H1 (cell line): ENCODE data around the gene ERFE. TPM values are rescaled to one million over a fixed set of nuclear protein-coding genes. Genes with fewer than 3 reads are reported as not detected.

Source experiments
- CTCF ChIA-PET: fragments of 300-600 bp; sonication (Branson Sonifier 250); formaldehyde crosslinking; loops from one replicate; lab custom pipeline; 2021; ENCODE audit not compliant: partially characterized antibody; lab: Charles Lee
- POLR2A ChIA-PET: fragments of 300-600 bp; sonication (Branson Sonifier 250); formaldehyde crosslinking; loops from one replicate; lab custom pipeline; 2021; ENCODE audit warnings: inconsistent platforms; ENCODE audit not compliant: partially characterized antibody; lab: Charles Lee
- DNase-seq, 2 experiments: peaks; one replicate each; pipeline versions ENCODE4 v3.0.0 to v3.0.0-alpha.2; 2010 to 2022; ENCODE audit warnings: low spot score in 2 of 2, low read depth in 1 of 2, mixed read lengths in 1 of 2
- FAIRE-seq: peaks from 2 replicates; lab custom pipeline; 2011; peaks lifted over from hg19 to GRCh38; lab: Jason Lieb, UNC
- H2AFZ ChIP-seq: 2 replicates; pipeline ENCODE4 v1.8.1; 2012; ENCODE audit warnings: low read length, inconsistent platforms
- H2AK5ac ChIP-seq: 2 replicates; pipeline ENCODE4 v1.6.1; 2013; ENCODE audit warnings: low read depth, low read length
- H2BK120ac ChIP-seq: replicated peaks from 2 replicates; pipeline ENCODE3; 2013; ENCODE audit warnings: low read depth, low read length, inconsistent platforms
- H2BK12ac ChIP-seq: 2 replicates; pipeline ENCODE4 v1.6.1; 2013; ENCODE audit warnings: low read depth, low read length
- H2BK15ac ChIP-seq: 2 replicates; pipeline ENCODE4 v1.6.1; 2013; ENCODE audit warnings: low read length
- H2BK20ac ChIP-seq: 2 replicates; pipeline ENCODE4 v1.6.1; 2013; ENCODE audit warnings: low read length
- H2BK5ac ChIP-seq: 2 replicates; pipeline ENCODE4 v1.6.1; 2013; ENCODE audit warnings: low read depth, low read length
- H3K14ac ChIP-seq: 2 replicates; pipeline ENCODE4 v1.6.1; 2013; ENCODE audit warnings: inconsistent platforms; ENCODE audit not compliant: insufficient read length
- H3K18ac ChIP-seq: 2 replicates; pipeline ENCODE4 v1.6.1; 2013; ENCODE audit warnings: low read length; ENCODE audit errors: extremely low read depth
- H3K23ac ChIP-seq: 2 replicates; pipeline ENCODE4 v1.6.1; 2013; ENCODE audit warnings: inconsistent platforms; ENCODE audit not compliant: insufficient read length
- H3K23me2 ChIP-seq: 2 replicates; pipeline ENCODE4 v1.6.1; 2013; ENCODE audit warnings: low read depth, low read length
- H3K27ac ChIP-seq: 2 replicates; pipeline ENCODE4 v1.6.1; 2011; ENCODE audit warnings: low read depth, low read length, inconsistent platforms
- H3K27me3 ChIP-seq, 4 experiments: replicated peaks in 1 of 4; 1 replicate in 1 of 4; 2 replicates in 3 of 4; pipeline versions ENCODE4 v1.6.1 to v1.8.1; 2011 to 2013; ENCODE audit warnings: low read length in 3 of 4, mild to moderate bottlenecking in 3 of 4, inconsistent platforms in 2 of 4, mixed read lengths in 2 of 4, moderate library complexity in 1 of 4; ENCODE audit not compliant: control insufficient read depth in 3 of 4, insufficient read depth in 3 of 4; ENCODE audit errors: extremely low read depth in 1 of 4
- H3K36me3 ChIP-seq, 4 experiments: 2 replicates each; pipeline versions ENCODE4 v1.6.1 to v1.8.1; 2011 to 2013; ENCODE audit warnings: mild to moderate bottlenecking in 4 of 4, low read length in 3 of 4, moderate library complexity in 2 of 4, control low read depth in 1 of 4, inconsistent platforms in 1 of 4; ENCODE audit not compliant: insufficient read depth in 4 of 4, control insufficient read depth in 2 of 4
- H3K4ac ChIP-seq: replicated peaks from 2 replicates; pipeline ENCODE3; 2013; ENCODE audit warnings: low read length, low read depth, mixed read lengths, inconsistent platforms; ENCODE audit not compliant: insufficient read length
- H3K4me1 ChIP-seq, 4 experiments: replicated peaks in 1 of 4; 1 replicate in 1 of 4; 2 replicates in 3 of 4; pipeline versions ENCODE4 v1.6.1 to v1.8.1; 2011 to 2013; ENCODE audit warnings: low read length in 3 of 4, inconsistent platforms in 2 of 4, mixed read lengths in 1 of 4; ENCODE audit not compliant: insufficient read depth in 4 of 4, control insufficient read depth in 3 of 4
- H3K4me2 ChIP-seq, 2 experiments: 2 replicates each; pipeline versions ENCODE4 v1.6.1 to v1.8.1; 2011 to 2013; ENCODE audit warnings: low read depth in 2 of 2, low read length in 2 of 2, control low read depth in 1 of 2, inconsistent platforms in 1 of 2, mild to moderate bottlenecking in 1 of 2; ENCODE audit not compliant: insufficient read depth in 1 of 2
- H3K4me3 ChIP-seq, 4 experiments: fragments of 200-600, 300-600 bp in 1 of 4; sonication (generic), shearing (Covaris generic), sonication (Bioruptor Twin) in 1 of 4; 2 replicates each; pipeline versions ENCODE4 v1.5.1 to v1.8.1; 2011 to 2016; ENCODE audit warnings: low read length in 4 of 4, low read depth in 3 of 4, control low read depth in 2 of 4, inconsistent platforms in 2 of 4, mild to moderate bottlenecking in 2 of 4, mixed read lengths in 1 of 4, moderate library complexity in 1 of 4; ENCODE audit not compliant: insufficient read depth in 2 of 4; ENCODE audit errors: extremely low read depth in 1 of 4
- H3K56ac ChIP-seq: replicated peaks from 2 replicates; pipeline ENCODE3; 2013; ENCODE audit warnings: low read depth, mild to moderate bottlenecking, mixed read lengths, low read length, inconsistent platforms; ENCODE audit not compliant: insufficient read length
- H3K79me1 ChIP-seq: 2 replicates; pipeline ENCODE4 v1.6.1; 2013; ENCODE audit warnings: low read depth, low read length, control low read depth
- H3K79me2 ChIP-seq, 2 experiments: 2 replicates each; pipeline versions ENCODE4 v1.6.1 to v1.8.1; 2012 to 2013; ENCODE audit warnings: low read length in 2 of 2, mild to moderate bottlenecking in 2 of 2, inconsistent platforms in 1 of 2; ENCODE audit not compliant: insufficient read depth in 2 of 2, control insufficient read depth in 1 of 2
- H3K9ac ChIP-seq, 4 experiments: replicated peaks in 1 of 4; 1 replicate in 1 of 4; 2 replicates in 3 of 4; pipeline versions ENCODE4 v1.6.1 to v1.8.1; 2011 to 2013; ENCODE audit warnings: low read depth in 3 of 4, low read length in 3 of 4, control low read depth in 2 of 4, mild to moderate bottlenecking in 2 of 4, moderate library complexity in 2 of 4, inconsistent platforms in 1 of 4; ENCODE audit errors: extremely low read depth in 1 of 4
- H3K9me3 ChIP-seq, 2 experiments: 2 replicates each; pipeline versions ENCODE4 v1.6.1 to v1.8.1; 2012 to 2013; ENCODE audit warnings: mild to moderate bottlenecking in 2 of 2, moderate library complexity in 2 of 2, control low read depth in 1 of 2, inconsistent platforms in 1 of 2, low read depth in 1 of 2, low read length in 1 of 2, mixed read lengths in 1 of 2; ENCODE audit not compliant: insufficient read depth in 2 of 2
- H4K20me1 ChIP-seq, 2 experiments: replicated peaks in 1 of 2; 2 replicates each; pipeline versions ENCODE3 to v1.8.1; 2011 to 2013; ENCODE audit warnings: inconsistent platforms in 2 of 2, low read length in 2 of 2, mild to moderate bottlenecking in 1 of 2; ENCODE audit not compliant: insufficient read depth in 2 of 2, control insufficient read depth in 1 of 2
- H4K5ac ChIP-seq: 2 replicates; pipeline ENCODE4 v1.6.1; 2013; ENCODE audit warnings: low read length, low read depth, mixed read lengths, inconsistent platforms; ENCODE audit not compliant: insufficient read length
- H4K8ac ChIP-seq: 2 replicates; pipeline ENCODE4 v1.8.0; 2013; ENCODE audit warnings: mild to moderate bottlenecking, moderate library complexity, low read length, inconsistent platforms; ENCODE audit not compliant: insufficient read depth; ENCODE audit errors: extremely low read depth
- H4K91ac ChIP-seq: replicated peaks from 2 replicates; pipeline ENCODE3; 2013; ENCODE audit warnings: low read length, mixed read lengths, inconsistent platforms; ENCODE audit not compliant: insufficient read length
- ASH2L ChIP-seq: fragments of 200-600, 300-600 bp; sonication (generic); IDR thresholded peaks from one replicate; pipeline ENCODE4 v1.7.1; 2017; ENCODE audit warnings: low read length
- KDM1A ChIP-seq: fragments of 200-600, 300-600 bp; sonication (generic); IDR thresholded peaks from 2 replicates; pipeline ENCODE4 v1.7.1; 2016; ENCODE audit warnings: mild to moderate bottlenecking, low read length, borderline replicate concordance
- RXRA ChIP-seq: IDR thresholded peaks from 2 replicates; pipeline ENCODE4 v1.6.1; 2011; ENCODE audit warnings: low read depth, mild to moderate bottlenecking, low read length, moderate library complexity; ENCODE audit not compliant: insufficient read depth
- TEAD4 ChIP-seq: IDR thresholded peaks from 2 replicates; pipeline ENCODE4 v1.6.1; 2012; ENCODE audit warnings: low read depth, low read length, inconsistent platforms, mixed read lengths
- WGBS, 2 experiments: shearing (Covaris generic) in 1 of 2; methylation state at CpG; one replicate each; pipeline versions ENCODE4 v1.1.6 to v1.1.7; 2013 to 2015; ENCODE audit warnings: low lambda C conversion rate in 2 of 2, mixed read lengths in 2 of 2, inconsistent platforms in 1 of 2, low coverage in 1 of 2, missing lambda C conversion rate in 1 of 2; ENCODE audit not compliant: insufficient replicate concordance in 2 of 2, insufficient coverage in 1 of 2, insufficient read length in 1 of 2; ENCODE audit errors: extremely low coverage in 1 of 2, missing lambda C conversion rate in 1 of 2; 5-methylcytosine and 5-hydroxymethylcytosine counted together
- polyA plus RNA-seq, 7 experiments: library from polyadenylated mRNA; depleted of rRNA in 3 of 7; stranded (reverse) in 5 of 7; unstranded in 2 of 7; fragments of >200 nt in 5 of 7; fragments of 200-250 nt in 2 of 7; gene quantifications; 1 replicate in 5 of 7; 2 replicates in 1 of 7; 4 replicates in 1 of 7; pipeline versions ENCODE4 v1.2.1 to v1.2.3, GENCODE V29; 2011 to 2013; ENCODE audit warnings: missing spikeins in 2 of 7, mixed read lengths in 2 of 7
- total RNA-seq: library from RNA; stranded (reverse); fragmentation: NEBNext Ultra II Directional; extraction: Animal tissue kit (Norgen Biotek cat#: 25700); gene quantifications from 2 replicates; pipeline ENCODE4 v1.2.1, GENCODE V29; 2021
- TF ChIP-seq, protein P1 (sequence below): IDR thresholded peaks from 2 replicates; pipeline ENCODE4 v1.6.1; 2012; ENCODE audit warnings: inconsistent platforms

Gene ERFE
- total and polyA plus RNA-seq, 2 of the 8 experiments (the other 6 are each of a cell fraction or from before 2014, with no cell fraction given) = 2.5 to 3.6 TPM

GRCh38 chr2:238124488-238125126, 34.2 kb upstream of the ERFE start:
- Histone ChIP-seq H3K4me1 (peaks cover 0 to 19% (median 2%) of the 10 kb centered on the region in 4 experiments; a peak in 3 of 7 replicates), H2AFZ (no peak overlapping the region), H4K20me1 (peaks cover 0 to 14% of the 10 kb centered on the region in 2 experiments), H3K4ac (no peak overlapping the region), H3K36me3 (no peaks in the 10 kb centered on the region; a peak in 1 of 8 replicates), H2AK5ac (no peak overlapping the region), H4K8ac (no peak overlapping the region), H3K79me2 (no peaks in the 10 kb centered on the region), H4K5ac (no peak overlapping the region), H2BK15ac (no peak overlapping the region), H3K27ac (no peak overlapping the region), H3K9me3 (0 out of 4 replicates have a peak, but pooled peaks cover 0 to 4% of the 10 kb centered on the region in 2 experiments), H3K23me2 (peaks cover 15% of the 10 kb centered on the region), H3K56ac (no peak overlapping the region), H2BK12ac (no peak overlapping the region), H2BK20ac (no peak overlapping the region), H4K91ac (no peak overlapping the region), H3K4me2 (no peak overlapping the region), H3K9ac (no peak overlapping the region), H3K79me1 (no peaks in the 10 kb centered on the region), H2BK5ac (no peak overlapping the region), H3K4me3 (no peak overlapping the region), H3K14ac (no peak overlapping the region), H3K27me3 (no peaks in the 10 kb centered on the region; a peak in 1 of 7 replicates), H3K23ac (no peak overlapping the region), H2BK120ac (no peak overlapping the region), H3K18ac (no peak overlapping the region)
- DNase-seq (no peak), FAIRE-seq (no peak)
- 86% methylated on average over 18 of the region's 19 CpGs; no CpG with 5 or more reads in 1 of the 2 experiments for WGBS, 2 experiments
- CTCF ChIA-PET = interaction anchor here (1.0 to 1.6 kb wide), 2 partner anchors 15 to 200 kb away, joined by 3 to 4 read pairs; no protein-coding TSS in a partner anchor
- POLR2A ChIA-PET = interaction anchor here (0.9 to 1.8 kb wide), 3 partner anchors 10 to 24 kb away, joined by 3 to 4 read pairs (median 3); no protein-coding TSS in a partner anchor
- TF ChIP-seq RXRA (no peak), ASH2L (no peak), KDM1A (peak; percentile 64; the same call in 1 of the 2 replicates), TEAD4 (no peak)
- TF ChIP-seq, protein P1, sequence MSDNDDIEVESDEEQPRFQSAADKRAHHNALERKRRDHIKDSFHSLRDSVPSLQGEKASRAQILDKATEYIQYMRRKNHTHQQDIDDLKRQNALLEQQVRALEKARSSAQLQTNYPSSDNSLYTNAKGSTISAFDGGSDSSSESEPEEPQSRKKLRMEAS = no peak
